Measurements from ENCODE around the gene STK24.
"Not testable (repeated sequence)": the region's sequence is repeated elsewhere in the genome, so short reads cannot be mapped to it uniquely, and the experiment has no call there.

- TF ChIP-seq CTCF (conservative IDR thresholded peaks at IDR 0.05; ENCODE audit: low read length); EZH2phosphoT487 (IDR thresholded peaks at IDR 0.05; ENCODE audit: borderline replicate concordance): not testable (repeated sequence)
Observed at GRCh38 chr13:98569494-98570367, 7.2 kb downstream of the STK24 start.

Data from Loucy (cell line).